ENCODE data around the gene ECPAS.
"Not testable (repeated sequence)": the region's sequence is repeated elsewhere in the genome, so short reads cannot be mapped to it uniquely, and the experiment has no call there.

Gene ECPAS, protein sequence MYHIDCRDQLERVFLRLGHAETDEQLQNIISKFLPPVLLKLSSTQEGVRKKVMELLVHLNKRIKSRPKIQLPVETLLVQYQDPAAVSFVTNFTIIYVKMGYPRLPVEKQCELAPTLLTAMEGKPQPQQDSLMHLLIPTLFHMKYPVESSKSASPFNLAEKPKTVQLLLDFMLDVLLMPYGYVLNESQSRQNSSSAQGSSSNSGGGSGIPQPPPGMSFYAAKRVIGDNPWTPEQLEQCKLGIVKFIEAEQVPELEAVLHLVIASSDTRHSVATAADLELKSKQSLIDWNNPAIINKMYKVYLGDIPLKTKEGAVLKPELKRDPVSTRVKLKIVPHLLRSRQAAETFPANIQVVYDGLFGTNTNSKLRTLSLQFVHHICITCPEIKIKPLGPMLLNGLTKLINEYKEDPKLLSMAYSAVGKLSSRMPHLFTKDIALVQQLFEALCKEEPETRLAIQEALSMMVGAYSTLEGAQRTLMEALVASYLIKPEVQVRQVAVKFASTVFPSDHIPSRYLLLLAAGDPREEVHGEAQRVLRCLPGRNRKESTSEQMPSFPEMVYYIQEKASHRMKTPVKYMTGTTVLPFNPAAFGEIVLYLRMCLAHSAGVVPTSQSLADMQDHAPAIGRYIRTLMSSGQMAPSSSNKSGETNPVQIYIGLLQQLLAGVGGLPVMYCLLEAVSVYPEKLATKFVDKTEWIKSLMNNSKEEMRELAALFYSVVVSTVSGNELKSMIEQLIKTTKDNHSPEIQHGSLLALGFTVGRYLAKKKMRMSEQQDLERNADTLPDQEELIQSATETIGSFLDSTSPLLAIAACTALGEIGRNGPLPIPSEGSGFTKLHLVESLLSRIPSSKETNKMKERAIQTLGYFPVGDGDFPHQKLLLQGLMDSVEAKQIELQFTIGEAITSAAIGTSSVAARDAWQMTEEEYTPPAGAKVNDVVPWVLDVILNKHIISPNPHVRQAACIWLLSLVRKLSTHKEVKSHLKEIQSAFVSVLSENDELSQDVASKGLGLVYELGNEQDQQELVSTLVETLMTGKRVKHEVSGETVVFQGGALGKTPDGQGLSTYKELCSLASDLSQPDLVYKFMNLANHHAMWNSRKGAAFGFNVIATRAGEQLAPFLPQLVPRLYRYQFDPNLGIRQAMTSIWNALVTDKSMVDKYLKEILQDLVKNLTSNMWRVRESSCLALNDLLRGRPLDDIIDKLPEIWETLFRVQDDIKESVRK (N-terminal part only)

DNA sequence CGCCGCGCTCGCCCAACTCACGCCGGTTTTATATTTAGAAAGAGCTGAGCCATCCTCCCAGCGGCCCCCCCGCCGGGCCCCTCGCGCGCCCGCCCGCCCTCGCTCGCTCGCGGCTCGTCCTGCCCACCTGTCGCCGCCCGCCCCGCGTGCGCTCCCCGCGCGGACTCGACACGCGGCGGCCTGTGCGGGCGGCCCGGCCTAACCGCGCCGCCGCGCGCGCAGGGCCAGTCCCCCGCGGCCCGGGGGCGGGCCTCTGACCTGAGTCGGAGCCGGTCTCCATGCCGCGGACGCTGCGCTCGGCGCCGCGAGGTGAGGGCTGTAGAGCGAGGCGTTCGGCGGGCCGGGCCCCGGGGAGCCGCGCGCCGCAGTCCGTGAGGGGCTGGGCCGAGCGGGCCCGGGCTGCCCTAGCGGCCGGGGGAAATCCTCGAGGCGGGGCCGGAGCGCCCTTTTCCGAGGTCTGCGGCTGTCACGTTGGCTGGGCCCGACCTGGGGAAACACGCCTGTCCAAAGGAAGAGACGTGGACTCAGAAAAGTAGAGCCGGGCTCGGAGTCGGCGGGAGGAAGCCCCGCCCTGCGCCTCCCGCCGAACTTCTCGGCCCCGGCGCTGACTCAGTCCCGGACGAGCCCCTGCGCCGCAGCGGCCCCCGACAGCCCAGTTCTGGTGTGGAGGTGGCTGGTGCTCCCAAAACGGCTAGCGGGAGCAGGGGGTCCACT lies at the start of gene ECPAS:
Gene ECPAS (minus strand): TSS at position 526 of the 714 bp plus-strand sequence. CDS start 11,465 bp downstream, outside the sequence.
- DNase-seq = peak; percentile 19 to 88 (median 85)

DNA sequence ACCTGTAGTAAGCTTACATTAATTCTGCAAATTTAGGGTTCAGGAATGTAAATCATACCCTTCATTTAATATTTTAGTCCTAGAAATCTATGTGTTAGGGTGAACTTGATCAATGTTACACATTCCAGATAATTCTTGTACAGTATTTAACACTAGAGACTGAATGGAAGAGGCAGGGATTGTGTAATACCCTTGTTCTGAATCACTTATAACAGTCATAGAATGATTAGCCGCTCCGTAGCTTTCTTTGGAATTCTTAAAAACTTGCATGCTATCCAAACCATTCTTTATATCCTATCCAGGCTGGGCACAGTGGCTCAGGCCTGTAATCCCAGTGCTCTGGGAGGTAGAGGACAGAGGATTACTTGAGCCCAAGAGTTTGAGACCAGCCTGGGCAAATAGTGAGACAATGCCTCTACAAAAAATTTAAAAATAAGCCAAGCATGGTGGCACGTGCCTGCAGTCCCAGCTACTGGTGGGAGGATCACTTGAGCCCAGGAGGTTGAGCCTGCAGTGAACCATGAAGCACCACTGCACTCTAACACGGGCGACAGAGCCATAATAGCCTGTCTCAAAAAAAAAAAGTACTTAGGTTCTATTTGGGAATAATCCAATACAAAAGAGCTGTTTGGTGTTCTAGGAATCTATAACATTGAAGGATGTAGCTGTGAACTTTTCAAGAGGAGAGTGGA lies 49.1 kb upstream of the ECPAS start:
- no peak for DNase-seq

DNA sequence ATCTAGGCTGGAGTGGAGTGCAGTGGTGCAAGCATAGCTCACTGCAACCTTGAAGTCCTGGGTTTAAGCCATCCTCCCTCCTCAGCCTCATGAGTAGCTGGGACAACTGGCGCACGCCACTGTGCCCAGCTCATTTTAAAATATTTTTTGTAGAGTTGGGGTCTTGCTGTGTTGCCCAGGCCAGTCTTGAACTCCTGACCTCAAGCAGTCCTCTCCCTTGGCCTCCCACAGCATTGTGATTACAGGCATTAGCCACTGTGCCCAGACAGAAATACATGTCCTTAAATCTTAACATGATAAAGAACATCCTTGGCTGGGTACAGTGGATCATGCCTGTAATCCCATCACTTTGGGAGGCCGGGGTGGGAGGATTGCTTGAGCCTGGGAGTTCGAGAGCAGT lies 47.5 kb upstream of the ECPAS start:
- DNase-seq = no peak

DNA sequence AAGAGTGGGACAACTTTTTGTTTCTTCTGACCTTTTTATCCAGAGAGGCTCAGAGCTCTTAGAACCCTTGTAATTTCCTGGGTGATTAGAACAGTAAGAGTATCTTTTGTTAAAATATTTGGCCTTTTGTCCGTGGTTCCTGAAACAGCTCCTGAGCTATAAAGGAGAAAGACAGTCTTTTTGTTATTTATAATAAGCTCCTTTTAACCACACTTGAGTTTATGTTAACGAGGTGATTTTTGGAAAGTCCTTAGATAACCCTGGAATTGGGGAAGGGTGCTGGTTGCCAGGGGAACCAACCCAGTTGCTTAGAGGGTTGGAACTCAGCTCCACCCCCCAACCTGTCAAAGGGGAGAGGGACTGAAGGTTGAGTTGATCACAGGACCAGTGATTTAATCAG lies 45.6 kb upstream of the ECPAS start:
- no peak for DNase-seq

DNA sequence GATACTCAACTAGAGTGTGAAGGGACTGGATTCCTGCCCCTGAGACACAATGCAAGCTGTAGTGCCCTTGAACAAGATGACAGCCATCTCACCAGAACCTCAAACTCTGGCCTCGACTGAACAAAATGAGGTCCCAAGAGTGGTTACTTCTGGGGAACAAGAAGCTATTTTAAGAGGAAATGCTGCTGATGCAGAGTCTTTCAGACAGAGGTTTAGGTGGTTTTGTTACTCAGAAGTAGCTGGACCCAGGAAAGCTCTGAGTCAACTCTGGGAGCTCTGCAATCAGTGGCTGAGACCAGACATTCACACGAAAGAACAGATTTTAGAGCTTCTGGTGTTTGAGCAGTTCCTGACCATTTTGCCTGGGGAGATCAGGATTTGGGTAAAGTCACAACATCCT lies 43.2 kb upstream of the ECPAS start:
- DNase-seq = no peak

DNA sequence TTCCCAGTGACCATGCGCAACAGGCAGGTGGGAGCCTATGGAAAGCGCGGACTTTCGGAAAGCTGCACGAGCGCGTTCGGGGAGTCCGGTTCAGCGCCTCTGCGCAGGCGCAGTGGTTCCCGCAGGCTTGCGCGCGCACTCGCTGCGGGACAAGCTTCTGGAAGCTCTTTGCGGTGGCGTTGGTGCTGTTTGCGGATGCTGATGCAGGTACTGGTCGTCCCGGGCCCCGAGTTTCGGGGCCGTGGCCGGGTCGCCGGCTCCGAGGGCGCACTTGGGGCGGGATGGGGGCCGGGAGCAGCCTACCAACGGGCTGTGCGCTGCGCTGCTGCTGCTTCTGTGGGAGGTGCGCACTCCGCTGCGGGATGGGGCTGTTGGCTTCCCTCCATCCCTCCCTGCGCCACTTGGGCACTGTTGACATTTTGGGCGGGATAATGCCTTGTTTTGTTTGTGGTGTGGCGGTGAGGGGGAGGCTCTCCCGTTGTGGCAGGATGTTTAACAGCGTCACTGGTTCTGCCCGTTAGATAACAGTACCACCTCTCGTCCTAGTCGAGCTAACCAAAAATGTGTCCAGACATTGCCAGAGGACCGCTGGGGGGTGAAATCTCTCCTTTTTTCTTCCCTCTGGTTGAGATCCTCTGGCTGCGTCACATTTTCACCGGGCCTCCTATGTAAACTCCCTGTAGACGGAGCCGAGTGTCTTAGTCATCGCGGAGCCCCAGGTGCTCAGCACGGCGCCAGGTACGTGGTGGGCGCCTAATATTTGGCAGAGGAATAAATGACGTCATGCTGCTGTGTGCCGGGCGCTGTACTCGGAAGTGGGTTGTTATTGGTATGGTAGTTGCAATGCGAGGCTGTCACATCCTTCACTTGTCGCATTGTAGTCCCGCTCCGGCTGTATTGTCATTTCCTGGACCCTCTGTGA lies 41.1 kb upstream of the ECPAS start, which contains the start of gene ZNF483:
Gene ZNF483 (plus strand): TSS at position 124 of the 922 bp plus-strand sequence. CDS start 2,217 bp downstream, outside the sequence.
- DNase-seq = peak; percentile 65 to 98 (median 94)

DNA sequence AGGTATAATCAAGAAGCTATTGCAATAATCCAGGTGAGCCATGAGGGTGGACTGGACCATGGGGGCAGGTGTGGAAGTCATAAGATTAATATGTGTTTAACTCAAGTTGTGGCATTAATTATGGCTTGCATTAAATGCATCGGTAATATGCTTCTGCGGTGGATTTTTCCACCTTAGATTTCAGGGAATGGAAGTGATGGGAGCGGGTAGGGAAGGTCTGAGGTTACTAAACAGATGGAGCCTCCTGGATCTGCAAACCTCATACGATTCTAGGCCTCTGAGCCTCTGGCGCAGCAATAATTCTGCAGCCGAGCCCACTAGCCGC lies 40.5 kb upstream of the ECPAS start:
- DNase-seq = no peak

DNA sequence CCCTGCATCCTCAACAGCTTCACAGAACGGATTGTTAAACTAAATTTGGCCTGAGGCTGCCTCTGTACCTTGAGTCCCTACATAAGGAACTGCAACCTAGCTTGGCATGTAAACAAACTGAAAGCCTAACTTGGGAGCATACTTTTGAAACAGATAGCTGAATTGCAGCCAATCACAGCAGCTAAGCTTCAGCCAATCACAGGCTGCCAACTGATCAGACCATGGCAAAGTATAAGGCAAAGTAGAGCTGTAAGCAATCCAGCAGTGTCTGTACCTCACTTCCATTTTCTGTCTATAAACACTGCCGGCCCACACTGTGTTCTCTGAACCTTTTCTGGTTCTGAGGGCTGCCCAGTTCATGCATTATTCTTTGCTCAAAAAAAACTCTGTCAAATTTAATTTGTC lies 31.9 kb upstream of the ECPAS start:
- DNase-seq = no peak

DNA sequence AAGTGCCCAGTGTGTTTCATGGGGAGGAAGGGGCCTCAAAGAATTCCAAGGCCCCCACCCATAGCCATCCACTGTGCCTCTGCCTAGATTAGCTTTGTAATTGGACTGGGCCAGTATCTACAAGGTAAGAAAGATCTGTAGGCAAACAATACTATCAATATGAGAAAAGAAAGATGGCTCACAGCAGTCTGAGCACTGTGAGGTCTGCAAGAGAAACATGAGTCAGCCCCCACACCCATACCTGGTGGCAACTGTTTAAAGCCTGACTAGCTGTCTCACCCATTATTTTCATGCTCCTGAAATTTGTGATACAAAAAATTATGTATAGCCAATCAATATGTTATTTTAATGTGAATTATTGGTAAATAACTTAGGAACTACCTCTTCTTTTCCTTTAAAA lies 30.8 kb upstream of the ECPAS start:
- DNase-seq = no peak

DNA sequence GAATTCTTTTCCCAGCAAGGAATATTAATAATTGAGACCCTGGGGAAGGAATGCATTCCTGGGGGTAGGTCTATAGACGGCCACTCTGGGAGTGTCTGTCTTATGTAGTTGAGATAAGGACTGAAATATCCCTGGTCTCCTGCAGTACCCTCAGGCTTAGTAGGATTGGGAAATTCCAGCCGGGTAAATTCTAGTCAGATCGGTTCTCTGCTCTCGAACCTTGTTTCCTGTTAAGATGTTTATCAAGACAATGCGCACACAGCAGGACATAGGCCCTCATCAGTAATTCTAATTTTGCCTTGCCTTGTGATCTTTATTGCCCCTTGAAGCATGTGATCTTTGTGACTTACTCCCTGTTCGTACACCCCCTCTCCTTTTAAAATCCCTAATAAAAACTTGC lies 27.4 kb upstream of the ECPAS start:
- DNase-seq = not testable (repeated sequence)

DNA sequence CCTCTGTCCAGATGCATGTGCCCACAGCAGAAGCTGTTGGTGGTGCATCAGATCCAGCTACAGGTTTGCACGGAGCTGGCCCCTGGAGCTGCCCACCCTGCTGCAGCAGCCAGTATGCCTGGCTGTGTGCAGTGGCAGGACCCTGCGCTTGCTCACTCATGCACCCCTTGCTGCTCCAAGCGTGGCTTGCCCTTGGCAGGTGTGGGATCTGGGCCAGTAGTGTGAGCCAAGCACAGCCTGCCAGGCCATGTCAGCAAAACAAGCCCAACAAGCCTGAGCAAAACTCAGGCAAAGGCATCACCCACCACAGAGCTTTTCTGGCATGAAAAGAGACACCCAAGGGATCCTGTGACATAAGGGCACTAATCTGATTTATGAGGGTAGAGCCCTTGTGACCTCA lies 18.3 kb upstream of the ECPAS start:
- DNase-seq = no peak

DNA sequence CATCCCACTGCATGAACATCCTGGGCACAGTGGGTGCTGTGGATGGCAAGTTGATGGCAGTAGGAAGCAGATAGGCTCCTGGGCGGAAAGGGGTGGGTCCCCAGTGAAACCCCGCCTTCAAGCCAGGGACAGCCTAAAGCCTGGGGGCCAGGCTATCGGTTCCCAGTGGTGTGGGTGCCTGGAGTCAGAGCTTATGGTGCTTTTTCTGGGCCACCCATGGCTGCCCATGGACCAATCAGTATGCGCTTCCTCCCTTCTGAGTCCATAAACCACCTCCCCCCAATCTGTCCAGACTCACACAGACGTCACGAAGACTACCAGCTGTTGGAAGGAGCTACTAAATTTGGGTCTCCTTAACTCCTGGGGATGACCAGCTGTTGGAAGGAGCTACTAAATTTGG lies 17.5 kb upstream of the ECPAS start:
- no peak for DNase-seq

DNA sequence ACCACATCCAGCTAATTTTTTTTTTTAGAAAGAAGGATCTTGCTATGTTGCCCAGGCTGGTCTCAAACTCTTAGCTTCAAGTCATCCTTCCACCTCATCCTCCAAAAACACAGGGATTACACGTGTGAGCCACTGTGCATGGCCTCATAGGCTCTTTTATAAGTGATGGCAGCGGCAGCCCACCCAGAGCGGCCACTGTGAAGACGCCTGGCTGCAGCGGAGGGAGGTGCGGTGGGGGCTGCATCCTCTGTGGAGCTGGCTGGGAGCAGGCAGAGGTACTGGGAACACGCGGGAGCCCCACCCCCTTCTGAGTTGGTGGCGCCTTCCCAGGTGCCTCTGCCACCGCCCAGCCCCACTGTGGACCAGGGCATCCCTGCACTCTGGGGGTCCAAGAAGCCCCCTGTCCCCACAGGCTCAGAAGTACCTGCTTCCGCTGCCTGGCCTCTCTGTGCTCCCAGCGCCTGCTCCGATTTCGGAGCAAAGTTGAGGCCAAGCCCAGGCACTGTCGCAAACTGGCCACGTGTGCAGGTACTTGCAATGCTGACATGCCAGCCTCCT lies 16.9 kb upstream of the ECPAS start:
- no peak for DNase-seq

DNA sequence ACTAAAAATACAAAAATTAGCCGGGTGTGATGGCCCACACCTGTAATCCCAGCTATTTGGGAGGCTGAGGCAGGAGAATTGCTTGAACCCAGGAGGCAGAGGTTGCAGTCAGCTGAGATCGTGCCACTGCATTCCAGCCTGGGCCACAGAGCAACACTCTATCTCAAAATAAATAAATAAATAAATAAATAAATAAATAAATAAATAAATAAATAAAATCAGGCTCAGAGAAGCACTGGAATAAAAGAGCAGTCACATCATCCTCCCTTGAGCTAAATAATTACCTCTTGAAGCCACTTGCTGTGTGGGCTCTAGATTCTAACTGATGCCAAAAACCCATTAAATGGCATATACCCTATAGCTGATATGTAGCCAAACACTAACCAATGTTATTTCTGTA lies 13.0 kb upstream of the ECPAS start:
- DNase-seq = not testable (repeated sequence)

DNA sequence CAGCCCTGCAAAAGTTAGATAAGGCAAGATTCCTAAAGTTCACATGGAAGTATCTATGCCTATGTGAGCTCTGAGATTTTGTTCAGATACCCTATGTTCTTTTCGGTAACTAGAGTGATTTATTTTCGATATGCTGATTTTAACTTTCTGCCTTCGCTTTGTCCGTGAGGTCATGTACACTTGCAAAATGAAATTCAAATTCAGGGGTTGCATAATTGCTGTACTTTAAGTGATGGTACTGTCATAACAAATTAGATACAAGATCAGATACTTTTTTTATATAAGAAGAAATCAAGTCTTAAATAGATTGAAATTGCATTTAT lies 350 bp upstream of the ECPAS start:
- no peak for DNase-seq

DNA sequence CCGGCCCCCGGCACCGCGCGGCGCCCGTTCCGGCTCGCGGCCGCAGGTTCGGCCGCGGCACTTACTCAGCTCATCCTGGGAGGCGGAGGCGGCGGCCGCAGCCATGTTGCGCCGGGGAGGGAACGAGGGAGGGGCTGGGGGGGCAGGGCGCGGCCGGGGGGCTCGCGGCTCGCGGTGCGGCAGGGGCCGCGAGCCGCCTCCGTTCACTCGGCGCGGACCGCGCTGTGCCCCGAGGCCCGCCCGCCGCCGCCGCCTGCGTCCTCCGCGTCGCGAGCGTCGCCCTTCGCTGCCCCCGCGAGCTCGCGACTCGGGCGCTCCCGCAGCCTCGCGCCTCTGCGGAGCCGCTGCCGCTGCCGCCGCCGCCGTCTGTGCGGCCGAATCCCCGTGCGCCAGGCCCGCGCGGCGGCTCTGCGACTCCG lies 735 bp downstream of the ECPAS start:
- peak in 2 of 3 experiments; percentile 77 to 86 for DNase-seq

DNA sequence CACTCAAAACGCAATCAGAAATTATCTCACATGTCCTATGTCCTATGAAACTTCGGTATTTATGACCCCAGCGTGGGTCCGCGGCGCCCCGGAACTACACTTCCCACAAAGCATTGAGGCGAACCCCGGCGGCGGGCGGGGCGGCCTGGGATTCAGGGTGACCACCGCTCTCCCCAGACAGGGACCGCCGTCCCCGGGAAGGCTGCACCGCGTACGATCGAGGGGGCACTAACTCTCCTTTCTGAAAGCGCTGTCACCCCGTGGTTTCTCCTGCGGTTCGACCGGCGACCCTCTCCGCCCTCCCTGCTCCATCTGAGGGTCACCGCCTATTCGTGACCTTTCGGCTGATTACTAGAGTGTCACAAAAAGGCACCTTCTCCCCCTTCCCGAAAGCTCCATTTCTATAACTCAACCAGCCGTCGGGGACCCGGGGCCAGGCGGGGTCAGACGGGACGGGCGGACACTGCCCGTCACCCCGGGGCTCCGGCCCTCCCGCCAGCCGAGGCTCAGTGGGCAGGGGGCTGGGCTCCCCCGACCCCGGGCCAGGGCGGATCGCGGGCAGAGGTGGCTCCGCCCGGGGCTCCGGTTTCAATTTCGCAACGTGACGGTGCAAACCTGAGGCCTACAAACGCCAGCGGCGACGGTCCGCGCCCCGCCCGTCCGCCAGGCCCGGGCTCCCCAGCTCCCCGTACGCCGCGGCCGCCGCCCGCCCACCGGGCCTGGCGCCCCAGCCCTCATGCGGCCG lies 1.3 kb downstream of the ECPAS start:
- DNase-seq = peak; percentile 30 to 87 (median 84)

DNA sequence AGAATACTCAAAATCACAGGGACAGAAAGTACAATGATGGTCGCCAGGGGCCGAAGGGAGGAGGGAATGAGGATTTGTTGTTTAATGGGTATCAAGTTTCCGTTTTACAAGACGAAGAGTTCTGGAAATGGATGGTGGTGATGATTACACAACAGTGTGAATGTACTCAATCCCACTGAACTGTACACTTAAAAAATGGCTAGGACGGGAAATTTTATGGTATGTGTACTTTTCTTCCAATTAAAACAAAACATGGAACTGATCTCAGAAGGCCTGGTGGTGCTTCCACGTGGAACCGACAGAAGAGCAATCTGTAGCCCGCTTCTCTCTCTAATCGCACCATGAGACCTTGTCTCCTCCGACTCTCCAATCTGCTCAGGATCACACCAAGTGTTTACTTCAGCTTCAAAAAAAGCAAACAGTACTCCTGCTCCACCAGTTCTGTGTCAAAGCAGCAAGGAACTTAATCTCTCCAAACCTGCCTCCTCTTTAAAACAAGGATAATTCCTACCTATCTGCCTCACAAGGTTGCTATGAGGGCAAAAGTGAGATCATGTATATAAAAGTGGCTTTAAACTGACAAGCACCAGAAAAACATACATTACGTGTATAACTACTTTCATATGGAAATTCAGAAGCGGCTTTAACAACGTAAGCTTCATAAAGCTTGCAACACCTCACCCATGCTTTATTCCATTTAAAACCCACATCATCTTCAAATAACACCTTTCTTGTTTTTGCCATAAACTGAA lies 2.1 kb downstream of the ECPAS start:
- peak; percentile 4 to 79 (median 50) for DNase-seq

DNA sequence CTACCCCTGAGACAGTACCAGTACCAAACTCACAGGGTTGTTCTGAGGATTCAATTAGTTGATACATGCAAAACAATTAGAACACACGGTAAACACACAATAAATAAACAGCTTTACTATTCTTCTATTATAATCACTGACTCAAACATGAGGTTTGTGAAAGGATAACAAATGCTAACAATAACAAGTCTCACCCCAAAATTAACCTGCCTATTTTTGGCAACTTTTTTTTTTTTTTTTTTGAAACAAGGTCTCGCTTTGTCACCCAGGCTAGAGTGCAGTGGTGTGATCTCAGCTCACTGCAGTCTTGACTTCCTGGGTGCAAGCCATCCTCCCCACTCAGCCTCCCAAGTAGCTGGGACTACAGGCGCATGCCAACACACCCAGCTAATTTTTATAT lies 6.5 kb downstream of the ECPAS start:
- DNase-seq = no peak
